GM19397 (cell line): ENCODE measurements around the gene PRKN.

ENCODE experiments used
- ATAC-seq: cut with Tn5 transposase; IDR thresholded peaks from one replicate; pipeline ENCODE4 v1.9.1; 2021; ENCODE audit warnings: mild to moderate bottlenecking, moderate library complexity; ENCODE audit not compliant: unreplicated experiment

Gene PRKN

DNA sequence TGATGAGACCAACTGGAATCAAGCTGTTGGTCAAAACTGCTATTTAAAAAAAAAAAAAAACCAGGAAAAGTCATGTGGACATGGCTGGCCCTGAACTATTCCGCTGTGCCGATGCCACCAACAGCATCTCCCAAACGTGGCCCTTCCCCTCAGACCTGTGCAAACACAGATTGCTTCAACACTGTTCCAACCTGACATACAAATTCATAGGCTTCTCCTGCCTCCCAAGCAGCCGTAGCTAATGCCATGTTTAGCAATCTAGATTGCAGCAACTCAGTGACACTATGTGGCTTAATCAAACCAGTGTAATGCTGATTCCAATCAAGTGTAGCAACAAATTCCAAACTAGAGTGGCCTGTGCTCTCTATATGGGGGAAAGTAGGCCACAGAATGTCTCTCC, 16.2 kb downstream of the PRKN start:
- no peak for ATAC-seq

GRCh38 chr6:162710936-162711335, 16.6 kb downstream of the PRKN start:
- ATAC-seq = no peak

- no peak for ATAC-seq
Measured at GRCh38 chr6:162710419-162710818, 17.1 kb downstream of the PRKN start.

DNA sequence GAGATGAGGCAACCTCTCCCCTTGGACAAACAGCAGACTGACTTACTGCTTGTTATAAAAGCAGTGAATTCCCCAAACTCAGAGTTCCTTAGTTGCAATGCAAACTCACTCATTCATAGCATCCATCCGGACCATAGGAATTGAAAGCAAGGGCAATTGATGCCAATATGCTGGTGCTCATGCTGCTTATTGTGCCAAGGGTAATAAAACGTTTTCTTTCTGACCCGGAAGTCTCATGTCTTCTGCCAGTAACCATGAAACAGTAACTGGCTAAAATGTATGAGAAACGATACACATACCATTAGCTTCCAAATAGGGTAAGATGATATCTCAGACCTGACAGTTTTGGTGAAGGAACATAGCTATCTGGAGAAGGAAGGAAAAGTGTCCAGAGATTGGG, 18.1 kb downstream of the PRKN start:
- no peak for ATAC-seq

DNA sequence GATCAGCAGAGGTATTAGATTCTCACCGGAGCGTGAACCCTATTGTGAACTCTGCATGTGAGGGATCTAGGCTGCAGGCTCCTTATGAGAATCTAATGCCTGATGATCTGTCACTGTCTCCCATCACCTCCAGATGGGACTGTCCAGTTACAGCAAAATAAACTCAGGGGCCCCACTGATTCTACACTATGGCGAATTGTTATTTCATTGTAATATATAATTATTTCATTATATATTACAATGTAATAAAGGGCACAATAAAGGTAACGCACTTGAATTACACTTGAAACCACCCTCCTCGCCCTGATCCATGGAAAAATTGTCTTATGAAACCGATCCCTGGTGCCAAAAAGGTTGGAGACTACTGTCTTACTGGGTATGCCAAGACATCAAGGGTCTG, 18.6 kb downstream of the PRKN start:
- no peak for ATAC-seq

DNA sequence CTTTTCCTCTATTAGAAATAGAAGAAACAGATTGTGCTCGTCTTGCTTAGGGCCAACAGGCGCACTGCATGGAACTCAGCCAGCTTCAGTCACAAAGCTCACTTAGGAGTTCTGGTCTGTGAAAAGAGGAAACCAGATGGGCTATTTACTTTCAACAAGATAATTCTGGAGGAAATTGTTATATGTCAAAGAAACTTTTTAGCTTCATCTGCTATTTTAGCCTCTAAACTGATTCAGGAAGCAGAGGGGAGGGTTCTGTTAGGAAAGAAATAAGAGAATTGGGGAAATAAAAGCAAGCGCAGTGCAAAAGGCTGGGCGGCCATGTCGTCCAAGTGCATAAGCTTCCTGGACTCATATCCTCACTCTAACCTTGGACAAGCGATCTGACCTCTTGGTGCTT, 21.3 kb downstream of the PRKN start:
- ATAC-seq = no peak

GRCh38 chr6:162705736-162706135, 21.8 kb downstream of the PRKN start:
- no peak for ATAC-seq

- no peak for ATAC-seq
Measured at GRCh38 chr6:162704001-162704400, 23.6 kb downstream of the PRKN start.

DNA sequence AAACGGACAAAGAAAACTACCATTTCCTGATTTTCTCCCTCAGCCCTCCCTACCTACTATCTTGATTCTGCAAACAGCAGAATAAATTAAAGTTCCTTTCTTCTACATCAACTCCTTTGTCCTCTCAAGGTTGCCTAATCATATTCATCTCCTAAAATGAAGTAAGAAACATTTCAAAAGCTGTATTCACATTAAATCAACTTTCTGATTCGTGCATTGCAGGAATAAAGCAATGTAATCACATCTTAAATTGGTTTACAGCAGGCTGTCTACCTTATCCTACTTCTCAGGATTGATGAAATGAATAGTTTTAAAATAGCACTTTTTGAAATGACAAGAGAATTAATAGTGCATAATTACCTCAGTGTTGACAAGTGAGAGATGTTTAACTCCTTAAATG, 25.1 kb downstream of the PRKN start:
- no peak for ATAC-seq

GRCh38 chr6:162701551-162701950, 26.0 kb downstream of the PRKN start:
- no peak for ATAC-seq

- no peak for ATAC-seq
Measured at GRCh38 chr6:162700966-162701365, 26.6 kb downstream of the PRKN start.

GRCh38 chr6:162699961-162700360, 27.6 kb downstream of the PRKN start:
- ATAC-seq = no peak

GRCh38 chr6:162698440-162698839, 29.1 kb downstream of the PRKN start:
- no peak for ATAC-seq

DNA sequence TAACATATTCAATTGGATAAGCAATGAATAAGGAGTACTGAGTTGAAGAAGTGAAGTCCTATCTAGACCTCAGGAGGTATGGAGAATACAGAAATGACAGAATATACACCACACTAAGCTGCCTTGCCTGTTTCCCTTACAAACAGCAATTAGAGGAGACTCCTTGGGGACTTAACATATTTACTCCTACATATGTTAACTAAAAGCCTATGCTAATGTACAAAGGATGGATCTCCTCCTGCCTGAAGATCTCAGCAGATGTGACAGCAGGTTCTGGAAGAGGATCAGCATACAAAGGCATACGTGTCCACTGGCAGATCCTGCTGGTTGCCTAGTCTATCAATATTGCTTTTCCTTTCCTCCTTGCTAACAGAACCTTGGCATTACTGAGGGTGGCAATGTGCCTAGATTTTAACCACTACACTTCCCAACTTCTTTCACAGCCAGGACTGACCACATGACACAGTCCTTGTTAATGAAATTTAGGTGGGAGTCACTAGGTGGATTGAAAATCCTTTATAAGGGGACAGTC, 29.6 kb downstream of the PRKN start:
- no peak for ATAC-seq

GRCh38 chr6:162690158-162690557, 37.4 kb downstream of the PRKN start:
- ATAC-seq = no peak

DNA sequence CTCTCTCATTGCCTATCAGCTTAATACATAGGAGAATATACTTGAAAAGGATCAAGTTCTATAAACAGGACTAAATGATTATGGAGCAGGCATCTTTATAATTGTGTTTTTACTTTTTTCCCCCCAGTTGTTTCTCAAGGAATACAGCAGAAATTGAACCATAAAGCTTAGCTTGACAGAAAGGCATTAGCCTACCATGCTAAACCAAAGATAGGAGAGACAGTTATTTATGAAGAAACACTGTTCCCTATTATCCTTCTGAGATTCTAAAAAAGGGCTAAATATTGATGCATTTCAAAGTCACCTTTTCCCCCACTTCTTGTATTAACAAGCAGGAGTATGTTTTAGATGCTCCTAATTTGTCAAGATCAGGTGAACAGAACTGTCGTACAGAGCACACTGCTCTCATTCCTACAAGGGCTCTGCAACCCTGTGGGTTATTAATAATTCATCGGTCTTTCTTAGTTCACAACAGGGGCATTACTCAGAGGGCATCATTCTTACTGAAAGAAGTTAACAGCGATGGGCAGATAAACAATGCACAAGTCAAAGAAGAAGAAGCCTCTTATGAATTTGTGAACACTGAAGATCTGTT, 38.7 kb downstream of the PRKN start:
- ATAC-seq = no peak

DNA sequence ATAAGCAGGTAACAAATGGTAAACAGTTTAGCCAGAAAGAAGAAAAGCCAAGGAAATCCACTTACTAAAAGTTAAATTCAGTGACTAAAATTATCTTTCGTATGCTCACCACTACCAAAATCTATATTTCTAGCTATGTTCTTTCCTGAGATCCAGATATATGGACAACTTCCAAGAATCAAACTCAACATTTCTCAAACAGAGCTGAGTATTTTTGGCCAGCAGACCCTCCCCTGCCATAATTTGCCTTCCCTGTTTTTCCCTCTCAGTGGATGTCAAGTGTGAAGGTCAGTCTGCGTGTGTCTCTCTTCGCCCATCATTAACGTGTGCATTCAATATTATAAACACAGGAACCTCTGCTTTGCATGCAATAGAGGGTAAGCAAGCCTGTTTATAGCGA, 42.0 kb downstream of the PRKN start:
- ATAC-seq = no peak

DNA sequence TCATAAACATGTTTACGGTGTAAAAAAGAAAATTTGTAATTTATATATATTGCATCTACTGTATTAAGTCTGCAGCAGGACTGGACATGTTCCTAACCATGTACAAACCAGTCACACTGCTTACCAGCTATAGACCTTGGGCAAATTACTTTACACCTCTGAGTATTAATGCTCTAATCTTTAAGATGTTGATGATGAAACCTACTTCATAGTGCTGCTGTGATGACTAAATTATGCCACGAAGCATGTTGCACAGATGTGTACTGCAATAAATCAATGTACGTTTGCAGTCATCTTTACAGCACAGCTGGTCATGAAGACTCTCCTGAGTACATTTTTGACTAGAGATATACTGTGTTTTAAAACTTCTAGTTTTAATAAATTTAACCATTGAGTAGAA, 42.6 kb downstream of the PRKN start:
- ATAC-seq = no peak

GRCh38 chr6:162684052-162684451, 43.5 kb downstream of the PRKN start:
- no peak for ATAC-seq

GRCh38 chr6:162683135-162683534, 44.4 kb downstream of the PRKN start:
- no peak for ATAC-seq

DNA sequence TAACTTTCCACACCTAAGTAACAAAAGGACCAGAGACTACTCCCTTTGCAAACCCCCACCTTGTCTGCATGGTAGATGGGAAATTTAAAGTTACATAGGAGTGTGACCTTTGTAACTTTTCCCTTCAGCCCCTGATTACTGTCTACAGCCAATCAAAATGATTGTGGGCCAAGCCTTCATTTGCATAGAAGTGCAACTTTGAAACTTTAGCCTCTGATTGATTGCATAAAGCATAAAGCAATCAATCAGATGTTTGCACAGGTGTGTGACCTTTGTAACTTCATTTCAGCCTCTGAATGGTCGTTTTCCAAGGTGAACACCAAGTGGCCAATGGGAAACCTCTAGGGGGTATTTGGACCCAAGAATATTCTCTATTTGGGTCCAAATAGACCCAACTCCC, 46.1 kb downstream of the PRKN start:
- no peak for ATAC-seq

DNA sequence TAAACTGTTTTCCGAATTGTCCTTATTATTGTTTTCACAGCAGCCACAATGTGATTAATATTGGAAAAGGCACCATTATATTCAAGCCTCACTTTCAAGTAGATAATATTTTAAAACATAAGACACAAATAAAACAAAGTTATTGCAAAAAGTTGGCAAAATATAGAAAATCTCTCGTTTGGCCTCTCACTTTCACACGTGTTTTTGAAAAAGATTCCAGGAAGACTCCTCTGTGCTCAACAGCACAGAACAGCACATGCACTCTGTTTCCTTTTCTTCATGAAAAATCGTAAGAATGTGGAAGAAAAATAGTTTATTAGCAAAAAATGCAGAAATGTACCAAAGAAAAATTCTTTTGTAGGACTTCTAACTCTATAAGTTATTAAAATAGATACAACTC, 46.7 kb downstream of the PRKN start:
- no peak for ATAC-seq

GRCh38 chr6:162680367-162680766, 47.2 kb downstream of the PRKN start:
- no peak for ATAC-seq
